Keratinocyte (primary cell): ENCODE data around the gene SNX13. TPM values are rescaled to one million over a fixed set of nuclear protein-coding genes. Genes with fewer than 3 reads are reported as not detected.

Experiments
- DNase-seq: peaks from one replicate; pipeline ENCODE4 v3.0.0-alpha.2; 2011; ENCODE audit warnings: low read depth, missing footprints, low spot score
- FAIRE-seq: peaks from 2 replicates; lab custom pipeline; 2011; peaks lifted over from hg19 to GRCh38; lab: Jason Lieb, UNC
- H2AFZ ChIP-seq: 2 replicates; pipeline ENCODE4 v1.6.0; 2012; ENCODE audit warnings: low read length, control low read depth, inconsistent platforms; ENCODE audit not compliant: control insufficient read depth
- H3K27ac ChIP-seq: 2 replicates; pipeline ENCODE4 v1.5.1; 2011; ENCODE audit warnings: low read length; ENCODE audit not compliant: control insufficient read depth, insufficient read depth
- H3K27me3 ChIP-seq: 3 replicates; pipeline ENCODE4 v1.6.0; 2011; ENCODE audit warnings: low read length; ENCODE audit not compliant: control insufficient read depth, insufficient read depth; ENCODE audit errors: extremely low read depth
- H3K36me3 ChIP-seq, 2 experiments: 2 replicates in 1 of 2; 3 replicates in 1 of 2; pipeline ENCODE4 v1.5.1; 2011; ENCODE audit warnings: low read length in 2 of 2, mild to moderate bottlenecking in 1 of 2; ENCODE audit not compliant: control insufficient read depth in 2 of 2, insufficient read depth in 2 of 2; ENCODE audit errors: extremely low read depth in 1 of 2
- H3K4me1 ChIP-seq: 3 replicates; pipeline ENCODE4 v1.5.1; 2011; ENCODE audit warnings: low read length; ENCODE audit not compliant: control insufficient read depth, insufficient read depth; ENCODE audit errors: extremely low read depth
- H3K4me2 ChIP-seq: 3 replicates; pipeline ENCODE4 v1.6.0; 2011; ENCODE audit warnings: low read depth, low read length; ENCODE audit not compliant: control insufficient read depth, insufficient read depth; ENCODE audit errors: extremely low read depth
- H3K4me3 ChIP-seq, 3 experiments: fragments of 200-600 bp in 1 of 3; sonication (generic) in 1 of 3; 2 replicates in 2 of 3; 3 replicates in 1 of 3; pipeline ENCODE4 v1.5.1; 2011 to 2016; ENCODE audit warnings: low read length in 3 of 3, mild to moderate bottlenecking in 3 of 3, control low read depth in 2 of 3, inconsistent platforms in 1 of 3, low read depth in 1 of 3, mixed read lengths in 1 of 3, mixed run types in 1 of 3, moderate library complexity in 1 of 3; ENCODE audit not compliant: control insufficient read depth in 2 of 3, insufficient read depth in 2 of 3; ENCODE audit errors: extremely low read depth in 1 of 3
- H3K79me2 ChIP-seq: 2 replicates; pipeline ENCODE4 v1.6.0; 2012; ENCODE audit warnings: low read length; ENCODE audit not compliant: control insufficient read depth, insufficient read depth
- H3K9ac ChIP-seq: 3 replicates; pipeline ENCODE4 v1.6.0; 2011; ENCODE audit warnings: low read length; ENCODE audit not compliant: control insufficient read depth, insufficient read depth; ENCODE audit errors: extremely low read depth
- H3K9me1 ChIP-seq: 3 replicates; pipeline ENCODE4 v1.6.0; 2011; ENCODE audit warnings: low read length; ENCODE audit not compliant: control insufficient read depth, insufficient read depth; ENCODE audit errors: extremely low read depth
- H3K9me3 ChIP-seq: 2 replicates; pipeline ENCODE4 v1.5.1; 2012; ENCODE audit warnings: low read depth, low read length; ENCODE audit not compliant: control insufficient read depth
- H4K20me1 ChIP-seq: 3 replicates; pipeline ENCODE4 v1.6.0; 2011; ENCODE audit warnings: low read length; ENCODE audit not compliant: control insufficient read depth, insufficient read depth; ENCODE audit errors: extremely low read depth
- CTCF ChIP-seq, 3 experiments: IDR thresholded peaks in 1 of 3; conservative IDR thresholded peaks in 1 of 3; optimal IDR thresholded peaks in 1 of 3; 2 replicates in 2 of 3; 3 replicates in 1 of 3; pipeline versions ENCODE3 to v1.5.1; 2011; ENCODE audit warnings: low read length in 3 of 3, mild to moderate bottlenecking in 3 of 3, moderate library complexity in 2 of 3, control low read depth in 1 of 3, inconsistent platforms in 1 of 3; ENCODE audit not compliant: insufficient read depth in 2 of 3; ENCODE audit errors: extremely low read depth in 1 of 3
- EZH2 ChIP-seq: IDR thresholded peaks from one replicate; pipeline ENCODE4 v1.6.1; 2012; ENCODE audit warnings: inconsistent platforms, mild to moderate bottlenecking, low read length, moderate library complexity
- dilution Hi-C: fragments of 300-500 bp; cut with MboI; formaldehyde crosslinking; loops from one replicate; pipeline ENCODE4 v1.7.0; 2020; ENCODE audit warnings: low sequenced_read_pairs; ENCODE audit not compliant: extremely low pct_ligation_motif_present
- polyA plus RNA-seq, 5 experiments: library from polyadenylated mRNA; depleted of rRNA in 3 of 5; stranded (reverse) in 3 of 5; stranded (forward) in 1 of 5; unstranded in 1 of 5; fragments of >200 nt; gene quantifications; 1 replicate in 1 of 5; 2 replicates in 3 of 5; 3 replicates in 1 of 5; pipeline versions ENCODE4 v1.2.1 to v1.2.3, GENCODE V29; 2011 to 2012; ENCODE audit warnings: missing spikeins in 2 of 5, low read depth in 1 of 5, low replicate concordance in 1 of 5

SNX13 gene
- polyA plus RNA-seq, 1 donor (not counting 4 experiments of a cell fraction or from before 2014, with no cell fraction given): 22.6 TPM

- no peaks in the 10 kb centered on the region for H3K36me3 ChIP-seq
- H2AFZ ChIP-seq: no peak overlapping the region
- H3K4me1 ChIP-seq: peaks cover 15% of the 10 kb centered on the region
- no peak overlapping the region for H3K27ac ChIP-seq
- no peaks in the 10 kb centered on the region for H3K9me1 ChIP-seq
- DNase-seq (no peak), FAIRE-seq (no peak)
- H3K4me2 ChIP-seq: no peak overlapping the region
- no peaks in the 10 kb centered on the region for H4K20me1 ChIP-seq
- H3K4me3 ChIP-seq: no peak overlapping the region
- dilution Hi-C loops: no loop called here
- no peaks in the 10 kb centered on the region for H3K27me3 ChIP-seq
- H3K9me3 ChIP-seq: no peaks in the 10 kb centered on the region
- H3K79me2 ChIP-seq: no peaks in the 10 kb centered on the region
- TF ChIP-seq CTCF (optimal IDR thresholded peaks at IDR 0.05 in 1 of 3, IDR thresholded peaks at IDR 0.05 in 1 of 3, conservative IDR thresholded peaks at IDR 0.05 in 1 of 3; ENCODE audit: extremely low read depth in 1 of 3, insufficient read depth in 2 of 3, low read length in 3 of 3) (no peak), EZH2 (no peak)
- no peak overlapping the region for H3K9ac ChIP-seq
Observed at GRCh38 chr7:17786314-17786852, 153.9 kb downstream of the SNX13 start.

GRCh38 chr7:17782216-17782549 is 158.1 kb downstream of the SNX13 start:
- DNase-seq (no peak), FAIRE-seq (no peak)
- Histone ChIP-seq H3K79me2 (no peaks in the 10 kb centered on the region), H3K27ac (no peak overlapping the region), H3K36me3 (no peaks in the 10 kb centered on the region), H3K4me1 (peaks cover 15% of the 10 kb centered on the region), H3K4me3 (no peak overlapping the region), H3K4me2 (no peak overlapping the region), H3K9me3 (no peaks in the 10 kb centered on the region), H3K27me3 (no peaks in the 10 kb centered on the region), H2AFZ (no peak overlapping the region), H4K20me1 (no peaks in the 10 kb centered on the region), H3K9me1 (no peaks in the 10 kb centered on the region), H3K9ac (no peak overlapping the region)
- dilution Hi-C loops: no loop called here
- no peak for TF ChIP-seq CTCF (optimal IDR thresholded peaks at IDR 0.05 in 1 of 3, IDR thresholded peaks at IDR 0.05 in 1 of 3, conservative IDR thresholded peaks at IDR 0.05 in 1 of 3; ENCODE audit: extremely low read depth in 1 of 3, insufficient read depth in 2 of 3, low read length in 3 of 3)
- TF ChIP-seq EZH2: no peak
